Mesothelial cell of epicardium (in vitro differentiated cells): ENCODE data around the gene PGRMC2. TPM values are rescaled to one million over a fixed set of nuclear protein-coding genes. Genes with fewer than 3 reads are reported as not detected.

Experiments
- DNase-seq, 2 experiments: peaks; one replicate each; pipeline ENCODE4 v3.0.0; 2021; ENCODE audit warnings: low spot score in 2 of 2; ENCODE audit not compliant: unreplicated experiment in 2 of 2
- H3K27ac Mint-ChIP-seq: 2 replicates; pipeline ENCODE4 v1.8.0; 2021; ENCODE audit warnings: mixed read lengths
- H3K27me3 Mint-ChIP-seq: 2 replicates; pipeline ENCODE4 v1.8.0; 2021; ENCODE audit warnings: low read depth, mixed read lengths
- H3K36me3 Mint-ChIP-seq: 2 replicates; pipeline ENCODE4 v1.8.0; 2021; ENCODE audit warnings: mixed read lengths
- H3K4me1 Mint-ChIP-seq: 2 replicates; pipeline ENCODE4 v1.8.0; 2021; ENCODE audit warnings: mixed read lengths
- H3K4me3 Mint-ChIP-seq: 2 replicates; pipeline ENCODE4 v1.8.0; 2021; ENCODE audit warnings: mild to moderate bottlenecking, moderate library complexity, mixed read lengths
- H3K9me3 Mint-ChIP-seq: 2 replicates; pipeline ENCODE4 v1.8.0; 2021; ENCODE audit warnings: mixed read lengths
- total RNA-seq: library from RNA; stranded (reverse); gene quantifications from 3 replicates; pipeline ENCODE4 v1.2.1, GENCODE V29; 2021
- TF ChIP-seq, protein P1 (sequence below): fragments of 200-600 bp; sonication (generic); IDR thresholded peaks from one replicate; pipeline ENCODE4 v1.5.0; 2021; ENCODE audit warnings: antibody characterized with exemption; ENCODE audit not compliant: unreplicated experiment

PGRMC2 gene
- total RNA-seq, 1 donor from 2014 or later, result 63.9 TPM

DNA sequence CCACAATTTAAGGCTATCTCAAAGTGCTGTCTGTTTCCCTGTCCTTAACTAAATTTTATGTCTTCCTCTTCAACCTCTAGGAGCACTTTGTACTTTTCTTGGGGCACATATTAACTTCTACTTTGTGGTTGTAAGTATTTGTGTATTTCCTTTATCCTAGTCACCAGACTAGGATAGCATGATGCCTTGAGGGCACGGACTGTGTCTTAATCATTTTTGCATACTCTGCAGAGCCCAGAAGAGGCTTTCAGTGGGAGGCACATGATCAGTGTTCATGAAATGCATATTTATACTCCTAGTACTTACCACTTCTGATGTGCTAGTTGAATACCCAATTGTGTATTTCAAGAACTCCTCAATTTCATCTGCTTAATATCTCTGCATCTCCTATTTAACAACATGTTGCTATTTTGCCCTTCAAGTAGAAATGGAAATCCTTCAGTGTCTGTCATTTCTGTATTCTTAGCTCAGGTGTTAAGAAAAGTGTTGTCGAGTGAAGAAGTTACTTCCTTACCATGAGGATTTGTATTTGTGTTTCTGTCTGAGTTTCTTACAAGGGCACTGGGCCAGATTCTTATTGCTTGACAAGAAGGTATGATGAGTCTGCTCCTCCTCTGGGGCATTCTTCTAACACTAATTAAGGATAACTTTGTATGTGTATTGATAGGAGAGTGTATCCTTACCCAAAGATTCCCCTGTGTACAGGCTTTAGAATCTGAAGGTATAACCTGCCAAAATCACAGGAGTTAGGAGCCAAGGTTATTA lies 28.3 kb upstream of the PGRMC2 start:
- Mint-ChIP-seq H3K4me1 (peaks cover 16% of the 10 kb centered on the region), H3K36me3 (peaks cover 7% of the 10 kb centered on the region), H3K27ac (no peak overlapping the region)

DNA sequence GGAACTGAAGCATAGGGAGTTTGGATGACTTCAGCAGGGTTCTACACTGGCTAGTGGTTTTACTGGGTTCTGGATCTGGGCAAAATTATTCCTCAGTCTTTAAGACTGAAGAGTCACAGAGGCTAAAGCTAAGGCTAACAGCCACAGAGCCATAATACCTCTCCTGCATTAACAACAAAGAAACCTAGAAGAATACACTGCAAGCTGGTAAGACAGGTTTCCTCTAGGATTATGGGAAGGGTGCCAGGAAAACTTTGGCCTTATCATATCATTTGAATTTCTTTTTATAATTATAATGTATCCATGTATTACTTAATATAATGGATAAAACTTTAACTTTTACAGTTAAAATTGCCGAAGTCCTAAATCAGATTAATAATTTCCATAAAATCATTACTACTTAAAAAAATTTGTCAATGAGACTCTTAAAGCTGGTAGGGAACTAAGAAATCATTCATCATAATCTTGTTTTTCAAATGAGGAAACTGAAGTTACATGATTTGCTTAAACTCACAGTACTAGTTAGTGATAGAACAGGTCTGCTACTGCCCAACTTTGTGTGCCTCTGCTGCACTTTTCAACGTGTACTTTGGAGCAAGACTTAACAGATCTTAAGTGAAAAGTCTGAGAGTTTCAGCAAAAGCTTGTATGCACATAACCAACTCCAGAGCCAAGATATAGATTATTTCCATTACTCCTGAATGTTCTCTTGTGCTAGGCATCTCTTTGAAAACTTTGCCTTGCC lies 24.2 kb upstream of the PGRMC2 start:
- no peak for DNase-seq
- H3K27ac Mint-ChIP-seq, result peak overlapping the region; percentile 40
- peaks cover 4% of the 10 kb centered on the region for H3K36me3 Mint-ChIP-seq
- no peak overlapping the region for H3K4me3 Mint-ChIP-seq
- H3K4me1 Mint-ChIP-seq, result peaks cover 35% of the 10 kb centered on the region
- H3K9me3 Mint-ChIP-seq, result no peaks in the 10 kb centered on the region
- TF ChIP-seq, protein P1, sequence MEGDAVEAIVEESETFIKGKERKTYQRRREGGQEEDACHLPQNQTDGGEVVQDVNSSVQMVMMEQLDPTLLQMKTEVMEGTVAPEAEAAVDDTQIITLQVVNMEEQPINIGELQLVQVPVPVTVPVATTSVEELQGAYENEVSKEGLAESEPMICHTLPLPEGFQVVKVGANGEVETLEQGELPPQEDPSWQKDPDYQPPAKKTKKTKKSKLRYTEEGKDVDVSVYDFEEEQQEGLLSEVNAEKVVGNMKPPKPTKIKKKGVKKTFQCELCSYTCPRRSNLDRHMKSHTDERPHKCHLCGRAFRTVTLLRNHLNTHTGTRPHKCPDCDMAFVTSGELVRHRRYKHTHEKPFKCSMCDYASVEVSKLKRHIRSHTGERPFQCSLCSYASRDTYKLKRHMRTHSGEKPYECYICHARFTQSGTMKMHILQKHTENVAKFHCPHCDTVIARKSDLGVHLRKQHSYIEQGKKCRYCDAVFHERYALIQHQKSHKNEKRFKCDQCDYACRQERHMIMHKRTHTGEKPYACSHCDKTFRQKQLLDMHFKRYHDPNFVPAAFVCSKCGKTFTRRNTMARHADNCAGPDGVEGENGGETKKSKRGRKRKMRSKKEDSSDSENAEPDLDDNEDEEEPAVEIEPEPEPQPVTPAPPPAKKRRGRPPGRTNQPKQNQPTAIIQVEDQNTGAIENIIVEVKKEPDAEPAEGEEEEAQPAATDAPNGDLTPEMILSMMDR, result no peak
- no peaks in the 10 kb centered on the region for H3K27me3 Mint-ChIP-seq

More for the DNA sequence above, 28.3 kb upstream of the PGRMC2 start:
- no peak for DNase-seq
- TF ChIP-seq, protein P1, result no peak
- H3K9me3 Mint-ChIP-seq, result no peaks in the 10 kb centered on the region
- H3K4me3 Mint-ChIP-seq, result no peak overlapping the region
- no peaks in the 10 kb centered on the region for H3K27me3 Mint-ChIP-seq

DNA sequence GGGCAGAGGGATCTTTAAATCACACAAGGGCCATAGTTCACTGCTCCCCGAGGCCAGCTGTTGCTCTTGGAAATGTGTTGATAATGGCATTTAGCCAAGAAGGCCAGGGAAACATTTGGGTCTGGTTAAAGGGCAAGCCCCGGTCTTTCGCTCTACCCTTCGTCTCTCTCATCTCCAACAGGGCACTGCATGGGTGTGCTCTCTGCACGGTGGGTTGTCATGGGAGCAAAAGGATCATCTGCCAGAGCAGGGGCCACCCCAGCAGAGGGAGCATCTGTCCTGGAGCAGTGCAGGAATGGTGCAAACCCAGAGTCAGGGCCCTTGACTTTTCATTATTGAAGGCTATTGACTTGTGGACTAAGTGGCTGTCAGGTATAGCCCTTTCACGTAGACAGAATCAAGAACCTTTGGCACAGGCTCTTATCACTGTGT lies 22.7 kb upstream of the PGRMC2 start:
- no peak for DNase-seq
- TF ChIP-seq, protein P1, result no peak
- H3K4me1 Mint-ChIP-seq, result peaks cover 31% of the 10 kb centered on the region
- H3K9me3 Mint-ChIP-seq, result no peaks in the 10 kb centered on the region
- no peak overlapping the region for H3K4me3 Mint-ChIP-seq
- peaks cover 6% of the 10 kb centered on the region for H3K36me3 Mint-ChIP-seq
- no peaks in the 10 kb centered on the region for H3K27me3 Mint-ChIP-seq
- peak overlapping the region; percentile 17 for H3K27ac Mint-ChIP-seq

DNA sequence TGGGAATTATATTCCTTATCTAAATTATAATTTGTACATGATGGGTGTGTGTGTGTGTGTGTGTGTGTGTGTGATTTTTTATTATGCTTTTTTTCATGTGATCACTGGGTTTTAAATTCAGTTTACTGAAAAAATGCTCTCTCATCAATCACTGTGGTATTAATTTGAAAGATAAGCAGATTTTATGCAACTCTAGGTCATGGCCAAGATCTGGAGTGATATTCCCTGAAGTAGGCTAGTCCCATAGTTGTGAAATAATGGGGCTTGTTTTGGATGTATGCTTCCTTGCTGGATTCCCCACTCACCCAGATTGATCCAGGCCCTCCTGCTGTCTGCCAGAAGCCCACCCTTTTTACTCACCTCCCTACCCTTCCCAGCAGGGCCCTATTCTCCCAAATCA lies 22.0 kb upstream of the PGRMC2 start:
- peak overlapping the region; percentile 33 for H3K27ac Mint-ChIP-seq
- peaks cover 31% of the 10 kb centered on the region for H3K4me1 Mint-ChIP-seq
- H3K9me3 Mint-ChIP-seq, result no peaks in the 10 kb centered on the region
- no peaks in the 10 kb centered on the region for H3K27me3 Mint-ChIP-seq
- DNase-seq, result no peak
- H3K4me3 Mint-ChIP-seq, result no peak overlapping the region
- TF ChIP-seq, protein P1, result no peak
- H3K36me3 Mint-ChIP-seq, result peaks cover 6% of the 10 kb centered on the region

DNA sequence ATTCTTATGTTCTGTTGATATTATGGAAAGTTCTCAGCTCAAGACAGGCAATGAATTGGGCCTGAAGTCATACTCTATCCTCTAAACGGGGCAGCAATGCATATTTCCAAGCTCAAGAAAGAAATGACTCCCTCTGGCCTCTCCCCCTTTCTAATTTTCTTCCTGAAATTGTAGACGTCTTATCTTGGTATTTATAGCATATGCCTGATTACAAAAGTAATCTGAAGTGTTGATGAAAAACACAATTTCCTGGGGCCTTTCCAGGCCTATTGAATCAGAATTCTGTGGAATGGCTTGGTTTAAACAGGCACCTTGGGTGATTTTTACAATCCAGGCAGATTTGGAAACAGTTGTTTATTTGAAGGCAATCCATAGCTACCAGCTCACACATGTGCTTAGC lies 21.4 kb upstream of the PGRMC2 start:
- H3K27ac Mint-ChIP-seq, result peak overlapping the region; percentile 63
- peaks cover 4% of the 10 kb centered on the region for H3K36me3 Mint-ChIP-seq

More for the DNA sequence above, 21.4 kb upstream of the PGRMC2 start:
- DNase-seq, result no peak
- Mint-ChIP-seq H3K4me3 (no peak overlapping the region), H3K4me1 (peaks cover 31% of the 10 kb centered on the region), H3K9me3 (no peaks in the 10 kb centered on the region), H3K27me3 (no peaks in the 10 kb centered on the region)
- TF ChIP-seq, protein P1, result no peak
